AML-193 (cell line): ENCODE measurements around the gene RPS6KA2.

Source experiments
- DNase-seq, 2 experiments: peaks; one replicate each; lab custom pipeline; 2025; lab: John Stamatoyannopoulos, UW

RPS6KA2 gene

GRCh38 chr6:166627033-166627874 is at the start of gene RPS6KA2:
RPS6KA2 (minus strand) TSS chr6:166627251; CDS start chr6:166627019, 232 bp downstream.
- DNase-seq, result peak; percentile 95 to 98

GRCh38 chr6:166676270-166676860 is 49.3 kb upstream of the RPS6KA2 start:
- DNase-seq, result no peak

- DNase-seq, result no peak
These were observed 48.7 kb upstream of the RPS6KA2 start for GRCh38 chr6:166675736-166676135.

- DNase-seq, result no peak
These were observed 46.3 kb upstream of the RPS6KA2 start for GRCh38 chr6:166673309-166673708.

- DNase-seq, result no peak
These were observed 45.7 kb upstream of the RPS6KA2 start for GRCh38 chr6:166672624-166673206.

GRCh38 chr6:166672146-166672545 is 45.1 kb upstream of the RPS6KA2 start:
- DNase-seq, result no peak

- DNase-seq, result no peak
These were observed 44.5 kb upstream of the RPS6KA2 start for GRCh38 chr6:166671434-166672081.

- DNase-seq, result no peak
These were observed 43.8 kb upstream of the RPS6KA2 start for GRCh38 chr6:166670894-166671293.

- DNase-seq, result no peak
These were observed 43.0 kb upstream of the RPS6KA2 start for GRCh38 chr6:166670013-166670412.

GRCh38 chr6:166667796-166668610 is 41.0 kb upstream of the RPS6KA2 start:
- no peak for DNase-seq

- no peak for DNase-seq
These were observed 37.1 kb upstream of the RPS6KA2 start for GRCh38 chr6:166664135-166664534.

- no peak for DNase-seq
These were observed 36.5 kb upstream of the RPS6KA2 start for GRCh38 chr6:166663568-166663967.

GRCh38 chr6:166662690-166663089 is 35.6 kb upstream of the RPS6KA2 start:
- DNase-seq, result no peak

GRCh38 chr6:166661327-166662085 is 34.5 kb upstream of the RPS6KA2 start:
- no peak for DNase-seq

GRCh38 chr6:166660157-166660688 is 33.2 kb upstream of the RPS6KA2 start:
- no peak for DNase-seq

GRCh38 chr6:166659581-166659980 is 32.5 kb upstream of the RPS6KA2 start:
- no peak for DNase-seq

- DNase-seq, result no peak
These were observed 31.7 kb upstream of the RPS6KA2 start for GRCh38 chr6:166658792-166659150.

- DNase-seq, result no peak
These were observed 31.2 kb upstream of the RPS6KA2 start for GRCh38 chr6:166658115-166658791.

GRCh38 chr6:166657531-166657930 is 30.5 kb upstream of the RPS6KA2 start:
- no peak for DNase-seq
